Sigmoid colon (tissue), 7 donors: ENCODE data around the gene MSI1. TPM values are rescaled to one million over a fixed set of nuclear protein-coding genes. Genes with fewer than 3 reads are reported as not detected.

Experiments
- DNase-seq: peaks from one replicate; pipeline ENCODE4 v3.0.0-alpha.2; 2019
- H3K27ac ChIP-seq, 4 donors: fragments of 200-600 bp; sonication (generic); one replicate each; pipeline ENCODE4 v1.5.1; 2016 to 2019; ENCODE audit warnings: mild to moderate bottlenecking in 1 of 4
- H3K27me3 ChIP-seq, 3 donors: fragments of 200-600 bp; sonication (generic); one replicate each; pipeline ENCODE4 v1.5.1; 2019; ENCODE audit warnings: mild to moderate bottlenecking in 1 of 3
- H3K36me3 ChIP-seq, 4 donors: fragments of 200-600 bp; sonication (generic); one replicate each; pipeline ENCODE4 v1.5.1; 2016 to 2019
- H3K4me1 ChIP-seq, 4 donors: fragments of 200-600 bp; sonication (generic); one replicate each; pipeline ENCODE4 v1.5.1; 2017 to 2019
- H3K4me3 ChIP-seq, 4 donors: fragments of 200-600 bp; sonication (generic); one replicate each; pipeline ENCODE4 v1.5.1; 2017 to 2019; ENCODE audit warnings: mild to moderate bottlenecking in 2 of 4, moderate library complexity in 1 of 4
- H3K9me3 ChIP-seq, 4 donors: fragments of 200-600 bp in 3 of 4; sonication (generic) in 3 of 4; one replicate each; pipeline versions ENCODE4 v1.5.1 to v1.6.1; 2013 to 2019
- CTCF ChIP-seq, 4 experiments: fragments of 450-650 bp in 3 of 4; fragments of 200-600 bp in 1 of 4; IDR thresholded peaks; one replicate each; pipeline ENCODE4 v1.5.1; 2016 to 2019; ENCODE audit warnings: antibody characterized with exemption in 4 of 4, mild to moderate bottlenecking in 3 of 4, moderate library complexity in 2 of 4
- EP300 ChIP-seq, 4 donors: sonication (generic); formaldehyde crosslinking; IDR thresholded peaks; one replicate each; pipeline ENCODE4 v1.6.1; 2017; ENCODE audit warnings: antibody characterized with exemption in 4 of 4
- POLR2A ChIP-seq, 2 donors: fragments of 450-650 bp; IDR thresholded peaks; one replicate each; pipeline ENCODE4 v1.6.1; 2016; ENCODE audit warnings: antibody characterized with exemption in 2 of 2, mild to moderate bottlenecking in 2 of 2, moderate library complexity in 2 of 2
- POLR2AphosphoS5 ChIP-seq, 4 donors: sonication (generic); formaldehyde crosslinking; IDR thresholded peaks; one replicate each; pipeline ENCODE4 v1.6.1; 2017; ENCODE audit warnings: antibody characterized with exemption in 4 of 4
- WGBS, 2 donors: extraction: QIAGEN DNeasy Blood & Tissue Kit; methylation state at CpG; one replicate each; pipeline ENCODE4 v1.1.7; 2013; 5-methylcytosine and 5-hydroxymethylcytosine counted together
- intact Hi-C: fragments of 100-400 bp; cut with DNase I; formaldehyde crosslinking; loops from one replicate; pipeline ENCODE4 v1.15.1; 2023
- polyA plus RNA-seq, 3 donors: library from polyadenylated mRNA; stranded (reverse); fragments of 200-250 nt; gene quantifications; one replicate each; pipeline ENCODE4 v1.2.3, GENCODE V29; 2013
- total RNA-seq, 4 donors: library from RNA; depleted of rRNA; stranded (reverse); fragments of >200 nt; gene quantifications; one replicate each; pipeline ENCODE4 v1.1.0, GENCODE V29; 2016
- donor health status: healthy with polysubstance abuse.
- donor health status: Bipolar disorder and iron deficiency.
- donor health status: healthy.

MSI1 gene
- total and polyA plus RNA-seq, 7 donors: 0.60 to 1.2 (median 0.91) TPM; not detected in 3

- H3K4me1 ChIP-seq: peaks cover 0 to 21% (median 18%) of the 10 kb centered on the region in 4 donors
- no peak overlapping the region for H3K4me3 ChIP-seq
- H3K27me3 ChIP-seq: peaks cover 29 to 80% (median 53%) of the 10 kb centered on the region in 3 donors
- TF ChIP-seq POLR2A (IDR thresholded peaks at IDR 0.05): no peak
- TF ChIP-seq EP300 (IDR thresholded peaks at IDR 0.05): no peak
- TF ChIP-seq CTCF (IDR thresholded peaks at IDR 0.05): no peak
- no peak for TF ChIP-seq POLR2AphosphoS5 (IDR thresholded peaks at IDR 0.05)
- WGBS, 2 donors: 47 to 66% methylated on average over 7 of the region's 7 CpGs
- no peak overlapping the region for H3K27ac ChIP-seq
- intact Hi-C loops: no loop called here
- no peaks in the 10 kb centered on the region for H3K36me3 ChIP-seq
- H3K9me3 ChIP-seq: no peaks in the 10 kb centered on the region
- DNase-seq: no peak
These were observed 1.6 kb upstream of the MSI1 start for GRCh38 chr12:120370343-120371243.

DNA sequence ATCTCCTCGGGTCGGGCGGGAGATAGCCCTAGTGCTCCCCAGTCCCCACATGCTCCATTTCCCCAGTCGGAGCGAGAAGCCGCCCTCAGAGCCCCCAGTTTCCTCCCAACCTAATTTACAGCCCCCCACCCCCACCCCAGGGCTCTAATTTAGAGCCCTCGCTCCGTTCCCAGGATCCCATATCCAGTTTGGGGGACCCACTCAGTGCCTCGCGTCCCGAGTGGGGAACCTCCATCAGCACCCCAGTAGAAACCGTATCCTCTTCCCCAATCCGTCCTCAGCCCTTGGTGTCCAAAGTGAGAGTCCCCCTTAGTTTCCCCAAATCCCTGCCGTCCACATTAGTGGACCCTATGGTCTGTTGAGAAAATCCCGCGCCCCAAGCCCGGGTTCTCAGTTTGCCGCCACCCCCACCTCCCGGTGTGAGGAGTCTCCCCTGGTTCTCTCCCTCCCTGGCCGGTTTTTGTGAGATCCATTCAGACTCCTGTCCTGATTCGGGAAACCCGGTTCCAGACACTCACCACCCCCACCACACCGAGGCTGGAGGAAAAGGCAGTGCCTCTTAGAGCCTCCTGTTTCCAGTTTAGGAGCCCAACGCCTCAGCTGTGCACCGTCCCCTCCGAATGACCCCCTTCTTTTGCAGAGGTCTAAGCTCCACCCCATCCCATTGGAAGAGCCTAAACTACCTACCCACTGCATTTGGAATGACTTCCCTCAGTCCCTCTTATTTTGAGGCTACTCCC lies 809 bp upstream of the MSI1 start:
- Histone ChIP-seq H3K27ac (no peak overlapping the region), H3K27me3 (peaks cover 27 to 72% (median 53%) of the 10 kb centered on the region in 3 donors), H3K36me3 (no peaks in the 10 kb centered on the region), H3K9me3 (no peaks in the 10 kb centered on the region), H3K4me1 (peaks cover 0 to 21% (median 18%) of the 10 kb centered on the region in 4 donors), H3K4me3 (peak overlapping the region in 3 of 4 donors; percentile 31 to 48 (median 47))
- intact Hi-C loops: no loop called here
- TF ChIP-seq POLR2A (IDR thresholded peaks at IDR 0.05): no peak
- TF ChIP-seq CTCF (IDR thresholded peaks at IDR 0.05): no peak
- no peak for TF ChIP-seq EP300 (IDR thresholded peaks at IDR 0.05)
- no peak for TF ChIP-seq POLR2AphosphoS5 (IDR thresholded peaks at IDR 0.05)
- 4 to 5% methylated on average over 26 of the region's 26 CpGs for WGBS, 2 donors
- DNase-seq: no peak

DNA sequence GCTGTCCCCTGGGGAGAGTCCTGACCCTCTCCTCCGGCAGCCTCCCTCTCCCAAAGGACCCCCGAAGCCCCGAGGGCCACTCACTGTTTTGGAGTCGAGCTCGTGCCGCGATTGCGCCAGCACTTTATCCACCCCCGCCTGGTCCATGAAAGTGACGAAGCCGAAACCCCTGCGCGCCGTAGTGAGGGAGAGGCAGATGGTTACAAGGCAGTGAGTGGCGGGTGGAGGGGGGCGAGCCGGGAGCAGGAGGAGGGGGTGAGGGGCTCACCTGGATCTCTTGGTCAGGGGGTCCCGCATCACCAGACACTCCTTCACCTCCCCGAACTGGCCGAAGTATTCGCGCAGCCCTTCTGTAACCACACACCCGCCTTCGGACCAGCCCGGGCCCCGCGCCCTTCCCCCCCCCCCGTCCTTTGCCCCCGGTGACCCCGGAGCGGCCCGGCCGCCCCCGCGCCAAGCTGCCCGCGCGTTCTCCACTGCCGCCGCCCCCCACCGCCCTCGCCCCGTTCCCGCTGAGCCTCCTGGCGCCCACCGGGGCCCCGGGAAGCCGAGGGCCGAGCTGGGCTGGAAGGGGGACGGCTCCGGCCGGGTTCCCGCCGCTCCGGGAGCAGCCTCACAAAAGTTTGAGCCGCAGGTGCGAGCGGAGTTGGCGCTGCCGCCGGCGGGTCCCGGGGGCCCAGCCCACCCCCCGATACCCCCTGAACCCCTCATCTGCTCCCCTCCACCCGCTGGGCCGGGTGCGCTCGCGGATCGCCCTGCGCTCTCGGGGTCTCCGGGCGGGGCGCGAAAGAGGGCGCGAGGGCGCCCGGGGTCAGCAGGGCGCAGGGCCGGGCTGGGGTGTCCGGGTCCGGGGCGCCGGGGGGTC lies 808 bp downstream of the MSI1 start:
- H3K27me3 ChIP-seq: peaks cover 27 to 58% (median 51%) of the 10 kb centered on the region in 3 donors

More for the DNA sequence above, 808 bp downstream of the MSI1 start:
- peaks cover 0 to 21% (median 18%) of the 10 kb centered on the region in 4 donors for H3K4me1 ChIP-seq
- 2 to 3% methylated on average over 86 of the region's 86 CpGs for WGBS, 2 donors
- intact Hi-C loops: no loop called here
- DNase-seq: no peak
- H3K4me3 ChIP-seq: peak overlapping the region in 3 of 4 donors; percentile 31 to 48 (median 47)
- no peaks in the 10 kb centered on the region for H3K36me3 ChIP-seq
- peak overlapping the region in 1 of 4 donors; percentile 43 for H3K27ac ChIP-seq
- TF ChIP-seq CTCF (IDR thresholded peaks at IDR 0.05) (no peak), POLR2AphosphoS5 (IDR thresholded peaks at IDR 0.05) (no peak), POLR2A (IDR thresholded peaks at IDR 0.05) (no peak), EP300 (IDR thresholded peaks at IDR 0.05) (no peak)
- no peaks in the 10 kb centered on the region for H3K9me3 ChIP-seq
